Astrocyte (in vitro differentiated cells and primary cell): Measurements from ENCODE around the gene PLCL2. TPM values are rescaled to one million over a fixed set of nuclear protein-coding genes. Genes with fewer than 3 reads are reported as not detected.

Experiments
- DNase-seq: peaks from one replicate; pipeline ENCODE4 v3.0.0-alpha.2; 2010; ENCODE audit warnings: low read depth
- FAIRE-seq: peaks from 2 replicates; lab custom pipeline; 2011; peaks lifted over from hg19 to GRCh38; lab: Jason Lieb, UNC
- H2AFZ ChIP-seq: 2 replicates; pipeline ENCODE4 v1.6.0; 2012; ENCODE audit warnings: low read depth, low read length, inconsistent platforms
- H3K27ac ChIP-seq: 2 replicates; pipeline ENCODE4 v1.5.1; 2011; ENCODE audit warnings: low read depth, low read length, inconsistent platforms
- H3K27me3 ChIP-seq: 2 replicates; pipeline ENCODE4 v1.6.0; 2011; ENCODE audit warnings: low read length, inconsistent platforms; ENCODE audit not compliant: insufficient read depth
- H3K36me3 ChIP-seq: 2 replicates; pipeline ENCODE4 v1.5.1; 2011; ENCODE audit warnings: low read length, inconsistent platforms; ENCODE audit not compliant: insufficient read depth
- H3K4me1 ChIP-seq: 2 replicates; pipeline ENCODE4 v1.5.1; 2011; ENCODE audit warnings: low read length, inconsistent platforms; ENCODE audit not compliant: insufficient read depth
- H3K4me2 ChIP-seq: 2 replicates; pipeline ENCODE4 v1.6.0; 2012; ENCODE audit warnings: low read length, inconsistent platforms
- H3K4me3 ChIP-seq: 2 replicates; pipeline ENCODE4 v1.5.1; 2011; ENCODE audit warnings: low read depth, mild to moderate bottlenecking, low read length, inconsistent platforms; ENCODE audit not compliant: insufficient read depth
- H3K79me2 ChIP-seq: 2 replicates; pipeline ENCODE4 v1.6.0; 2012; ENCODE audit warnings: mild to moderate bottlenecking, low read length, inconsistent platforms; ENCODE audit not compliant: insufficient read depth
- H3K9ac ChIP-seq: 2 replicates; pipeline ENCODE4 v1.6.0; 2012; ENCODE audit warnings: mild to moderate bottlenecking, low read length, inconsistent platforms
- H3K9me3 ChIP-seq: 2 replicates; pipeline ENCODE4 v1.5.1; 2012; ENCODE audit warnings: low read depth, mild to moderate bottlenecking, low read length, inconsistent platforms; ENCODE audit not compliant: insufficient read depth
- H4K20me1 ChIP-seq: 2 replicates; pipeline ENCODE4 v1.6.0; 2012; ENCODE audit warnings: low read length, inconsistent platforms; ENCODE audit not compliant: insufficient read depth
- H3K27ac Mint-ChIP-seq: one replicate; pipeline ENCODE4 v1.8.0; 2021; ENCODE audit warnings: mild to moderate bottlenecking, mixed read lengths; ENCODE audit not compliant: unreplicated experiment
- H3K27me3 Mint-ChIP-seq: one replicate; pipeline ENCODE4 v1.8.0; 2021; ENCODE audit warnings: low read depth, mixed read lengths; ENCODE audit not compliant: unreplicated experiment
- H3K36me3 Mint-ChIP-seq: one replicate; pipeline ENCODE4 v1.8.0; 2021; ENCODE audit warnings: low read depth, mixed read lengths; ENCODE audit not compliant: unreplicated experiment
- H3K4me1 Mint-ChIP-seq: one replicate; pipeline ENCODE4 v1.8.0; 2021; ENCODE audit warnings: low read depth, mixed read lengths; ENCODE audit not compliant: unreplicated experiment
- H3K4me3 Mint-ChIP-seq: one replicate; pipeline ENCODE4 v1.8.0; 2021; ENCODE audit warnings: mild to moderate bottlenecking, moderate library complexity, mixed read lengths; ENCODE audit not compliant: unreplicated experiment
- H3K9me3 Mint-ChIP-seq: one replicate; pipeline ENCODE4 v1.8.0; 2021; ENCODE audit warnings: mild to moderate bottlenecking, mixed read lengths; ENCODE audit not compliant: unreplicated experiment
- EZH2 ChIP-seq: IDR thresholded peaks from 2 replicates; pipeline ENCODE4 v1.6.1; 2012; ENCODE audit warnings: mild to moderate bottlenecking, low read length, inconsistent platforms; ENCODE audit not compliant: insufficient read depth
- total RNA-seq: library from RNA; stranded (reverse); gene quantifications from 2 replicates; pipeline ENCODE4 v1.2.1, GENCODE V29; 2021
- TF ChIP-seq, protein P1 (sequence below): IDR thresholded peaks from 2 replicates; pipeline ENCODE4 v1.5.1; 2011; ENCODE audit warnings: low read depth, mild to moderate bottlenecking, inconsistent platforms, low read length, moderate library complexity; ENCODE audit not compliant: insufficient read depth

The PLCL2 gene
- total RNA-seq, 1 donor from 2014 or later = 3.9 TPM

DNA sequence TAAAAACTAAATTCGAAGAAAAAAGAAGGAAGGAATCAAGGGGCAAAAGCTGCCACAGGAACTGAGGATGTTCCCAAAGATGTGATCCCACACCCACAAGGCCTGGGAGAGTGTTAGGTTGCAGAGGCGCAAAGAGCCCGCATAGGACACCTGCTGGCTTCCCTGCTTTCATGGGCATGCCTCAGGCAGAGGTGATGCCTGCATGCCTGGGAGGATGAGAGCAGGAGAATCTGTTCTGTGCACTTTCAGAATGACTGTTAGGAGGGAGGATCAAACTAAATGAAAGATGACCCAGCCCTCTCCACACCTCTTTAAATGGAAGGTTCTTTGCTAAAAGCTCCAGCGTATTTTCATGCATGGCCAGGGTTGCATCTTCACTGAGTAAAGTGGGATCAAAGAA, 162.4 kb downstream of the PLCL2 start:
- no peaks in the 10 kb centered on the region for H3K27me3 Mint-ChIP-seq
- no peak overlapping the region for H2AFZ ChIP-seq
- H3K4me1 ChIP-seq = no peaks in the 10 kb centered on the region
- H3K4me3 Mint-ChIP-seq = no peak overlapping the region
- no peaks in the 10 kb centered on the region for H3K79me2 ChIP-seq
- FAIRE-seq (no peak), DNase-seq (no peak)
- TF ChIP-seq, protein P1, sequence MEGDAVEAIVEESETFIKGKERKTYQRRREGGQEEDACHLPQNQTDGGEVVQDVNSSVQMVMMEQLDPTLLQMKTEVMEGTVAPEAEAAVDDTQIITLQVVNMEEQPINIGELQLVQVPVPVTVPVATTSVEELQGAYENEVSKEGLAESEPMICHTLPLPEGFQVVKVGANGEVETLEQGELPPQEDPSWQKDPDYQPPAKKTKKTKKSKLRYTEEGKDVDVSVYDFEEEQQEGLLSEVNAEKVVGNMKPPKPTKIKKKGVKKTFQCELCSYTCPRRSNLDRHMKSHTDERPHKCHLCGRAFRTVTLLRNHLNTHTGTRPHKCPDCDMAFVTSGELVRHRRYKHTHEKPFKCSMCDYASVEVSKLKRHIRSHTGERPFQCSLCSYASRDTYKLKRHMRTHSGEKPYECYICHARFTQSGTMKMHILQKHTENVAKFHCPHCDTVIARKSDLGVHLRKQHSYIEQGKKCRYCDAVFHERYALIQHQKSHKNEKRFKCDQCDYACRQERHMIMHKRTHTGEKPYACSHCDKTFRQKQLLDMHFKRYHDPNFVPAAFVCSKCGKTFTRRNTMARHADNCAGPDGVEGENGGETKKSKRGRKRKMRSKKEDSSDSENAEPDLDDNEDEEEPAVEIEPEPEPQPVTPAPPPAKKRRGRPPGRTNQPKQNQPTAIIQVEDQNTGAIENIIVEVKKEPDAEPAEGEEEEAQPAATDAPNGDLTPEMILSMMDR = no peak
- no peak for TF ChIP-seq EZH2
- no peaks in the 10 kb centered on the region for H3K9me3 Mint-ChIP-seq
- H3K36me3 Mint-ChIP-seq = peaks cover under 1% of the 10 kb centered on the region
- H3K36me3 ChIP-seq = no peaks in the 10 kb centered on the region
- no peaks in the 10 kb centered on the region for H3K4me1 Mint-ChIP-seq
- H3K27ac ChIP-seq = no peak overlapping the region
- no peak overlapping the region for H3K27ac Mint-ChIP-seq
- H3K4me3 ChIP-seq = no peak overlapping the region
- H3K4me2 ChIP-seq = no peak overlapping the region
- no peak overlapping the region for H3K9ac ChIP-seq
- no peaks in the 10 kb centered on the region for H3K9me3 ChIP-seq
- no peaks in the 10 kb centered on the region for H3K27me3 ChIP-seq
- H4K20me1 ChIP-seq = no peaks in the 10 kb centered on the region

DNA sequence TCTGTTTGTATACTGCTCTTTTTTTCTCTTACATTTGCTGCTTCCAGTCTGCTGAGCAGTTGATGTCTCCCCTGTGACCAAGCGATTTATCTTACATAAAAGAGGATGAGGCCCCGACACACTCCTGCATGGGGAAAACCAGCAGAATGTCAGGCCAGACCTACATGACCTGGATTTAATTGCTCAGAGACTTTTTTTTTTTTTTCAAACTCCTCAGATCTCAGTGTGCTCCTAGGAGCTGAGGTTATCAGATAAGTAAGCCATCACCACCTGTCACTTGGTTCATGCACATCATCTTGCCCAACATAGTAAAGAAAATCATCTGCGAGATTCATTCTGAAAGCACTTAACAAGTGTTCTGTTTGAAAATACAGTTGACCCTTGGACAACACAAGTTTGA, 163.1 kb downstream of the PLCL2 start:
- Histone ChIP-seq H3K79me2 (no peaks in the 10 kb centered on the region), H3K4me3 (no peak overlapping the region), H3K27ac (no peak overlapping the region), H3K4me1 (no peaks in the 10 kb centered on the region), H2AFZ (no peak overlapping the region), H3K4me2 (no peak overlapping the region), H3K9me3 (no peaks in the 10 kb centered on the region), H3K9ac (no peak overlapping the region), H3K27me3 (no peaks in the 10 kb centered on the region), H3K36me3 (no peaks in the 10 kb centered on the region), H4K20me1 (no peaks in the 10 kb centered on the region)
- H3K27me3 Mint-ChIP-seq = no peaks in the 10 kb centered on the region
- FAIRE-seq (no peak), DNase-seq (no peak)
- H3K36me3 Mint-ChIP-seq = peaks cover 4% of the 10 kb centered on the region
- H3K4me1 Mint-ChIP-seq = no peaks in the 10 kb centered on the region
- no peaks in the 10 kb centered on the region for H3K9me3 Mint-ChIP-seq
- TF ChIP-seq, protein P1 = no peak
- no peak for TF ChIP-seq EZH2
- no peak overlapping the region for H3K27ac Mint-ChIP-seq
- H3K4me3 Mint-ChIP-seq = no peak overlapping the region

DNA sequence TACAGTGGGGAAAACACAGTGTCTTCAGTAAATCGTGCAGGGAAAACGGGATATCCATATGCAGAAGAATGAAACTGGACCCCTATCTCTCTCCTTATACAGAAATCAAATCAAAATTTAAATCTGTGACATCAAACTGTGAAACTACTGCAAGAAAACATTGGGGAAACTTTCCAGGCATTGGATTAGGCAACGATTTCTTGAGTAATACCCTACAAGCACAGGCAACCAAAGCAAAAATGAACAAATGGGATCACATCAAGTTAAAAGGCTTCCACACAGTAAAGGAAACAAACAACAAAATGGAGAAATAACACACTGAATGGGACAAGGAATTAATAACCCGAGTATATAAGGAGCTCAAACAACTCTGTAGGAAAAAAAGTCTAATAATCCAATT, 165.3 kb downstream of the PLCL2 start:
- H3K27ac Mint-ChIP-seq = no peak overlapping the region
- Histone ChIP-seq H4K20me1 (no peaks in the 10 kb centered on the region), H3K79me2 (no peaks in the 10 kb centered on the region), H3K4me3 (no peak overlapping the region), H2AFZ (no peak overlapping the region), H3K9me3 (no peaks in the 10 kb centered on the region), H3K27me3 (no peaks in the 10 kb centered on the region), H3K4me2 (no peak overlapping the region), H3K9ac (no peak overlapping the region), H3K36me3 (no peaks in the 10 kb centered on the region), H3K4me1 (no peaks in the 10 kb centered on the region), H3K27ac (no peak overlapping the region)
- H3K36me3 Mint-ChIP-seq = peaks cover 6% of the 10 kb centered on the region
- no peak overlapping the region for H3K4me3 Mint-ChIP-seq
- DNase-seq (no peak), FAIRE-seq (no peak)
- peaks cover 2% of the 10 kb centered on the region for H3K4me1 Mint-ChIP-seq
- TF ChIP-seq, protein P1 = no peak
- H3K9me3 Mint-ChIP-seq = peaks cover 6% of the 10 kb centered on the region
- H3K27me3 Mint-ChIP-seq = no peaks in the 10 kb centered on the region
